B cell (primary cell): ENCODE results near the gene AHDC1.

Source experiments
- EZH2 ChIP-seq: IDR thresholded peaks from 2 replicates; pipeline ENCODE4 v1.6.1; 2012; ENCODE audit warnings: borderline replicate concordance, low read depth, mild to moderate bottlenecking, moderate library complexity, low read length; ENCODE audit not compliant: insufficient read depth, poor library complexity, severe bottlenecking
- TF ChIP-seq, protein P1 (sequence below): fragments of 200-600 bp; IDR thresholded peaks from one replicate; pipeline ENCODE4 v1.8.0; 2022; ENCODE audit warnings: antibody characterized with exemption, mild to moderate bottlenecking

DNA sequence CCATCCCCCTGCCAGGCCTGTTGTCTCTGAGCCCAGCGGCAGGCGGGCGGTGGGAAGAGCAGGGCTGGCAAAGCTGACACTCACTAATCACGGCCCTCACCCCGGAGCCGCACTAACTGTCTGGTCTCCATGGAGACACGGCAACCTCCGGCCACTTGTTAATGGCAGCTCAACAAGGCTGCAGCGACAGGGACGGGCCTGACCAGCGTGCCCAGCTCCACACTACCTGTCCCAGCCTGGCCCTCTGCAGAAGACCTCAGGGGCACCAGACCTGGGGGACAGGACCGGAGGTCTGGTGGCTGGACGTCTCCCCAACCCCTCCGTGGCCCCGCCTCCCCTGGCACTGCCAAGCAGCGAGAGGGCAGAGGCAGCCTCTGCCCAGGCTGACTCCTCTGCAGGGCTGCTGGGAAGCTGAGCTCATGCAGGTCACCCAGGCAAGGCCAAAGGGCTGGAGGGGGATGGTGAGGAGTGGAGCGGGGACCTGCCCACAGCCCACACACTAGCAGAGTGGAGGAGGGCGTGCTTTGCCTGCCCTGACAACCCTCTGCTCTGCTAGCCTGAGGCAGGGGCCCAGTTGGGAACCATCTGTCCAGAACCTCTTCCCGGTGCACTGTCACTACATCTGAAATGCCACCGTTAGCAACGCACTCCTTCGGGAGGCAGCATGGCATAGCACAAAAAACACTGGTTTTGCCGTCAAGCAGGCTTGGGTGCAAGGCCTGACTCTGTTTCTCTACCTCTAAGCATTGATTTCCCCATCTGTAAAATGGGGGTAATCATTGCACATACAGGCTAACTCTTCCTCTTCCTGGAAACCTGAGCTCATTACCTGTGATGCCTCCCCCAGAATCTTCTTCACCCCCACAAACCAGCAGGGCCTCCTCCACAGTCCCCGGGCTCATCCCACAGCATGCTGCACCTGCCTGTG, 84.3 kb downstream of the AHDC1 start:
- TF ChIP-seq, protein P1, sequence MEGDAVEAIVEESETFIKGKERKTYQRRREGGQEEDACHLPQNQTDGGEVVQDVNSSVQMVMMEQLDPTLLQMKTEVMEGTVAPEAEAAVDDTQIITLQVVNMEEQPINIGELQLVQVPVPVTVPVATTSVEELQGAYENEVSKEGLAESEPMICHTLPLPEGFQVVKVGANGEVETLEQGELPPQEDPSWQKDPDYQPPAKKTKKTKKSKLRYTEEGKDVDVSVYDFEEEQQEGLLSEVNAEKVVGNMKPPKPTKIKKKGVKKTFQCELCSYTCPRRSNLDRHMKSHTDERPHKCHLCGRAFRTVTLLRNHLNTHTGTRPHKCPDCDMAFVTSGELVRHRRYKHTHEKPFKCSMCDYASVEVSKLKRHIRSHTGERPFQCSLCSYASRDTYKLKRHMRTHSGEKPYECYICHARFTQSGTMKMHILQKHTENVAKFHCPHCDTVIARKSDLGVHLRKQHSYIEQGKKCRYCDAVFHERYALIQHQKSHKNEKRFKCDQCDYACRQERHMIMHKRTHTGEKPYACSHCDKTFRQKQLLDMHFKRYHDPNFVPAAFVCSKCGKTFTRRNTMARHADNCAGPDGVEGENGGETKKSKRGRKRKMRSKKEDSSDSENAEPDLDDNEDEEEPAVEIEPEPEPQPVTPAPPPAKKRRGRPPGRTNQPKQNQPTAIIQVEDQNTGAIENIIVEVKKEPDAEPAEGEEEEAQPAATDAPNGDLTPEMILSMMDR = no peak
- TF ChIP-seq EZH2 = no peak
